ENCODE results near the gene PTPRO. TPM values are rescaled to one million over a fixed set of nuclear protein-coding genes. Genes with fewer than 3 reads are reported as not detected.

Gene PTPRO
- 0.02 to 0.09 TPM (median 0.05 TPM) in 4 of 5 replicates, not detected in the other for total RNA-seq (2022; extraction: Qiagen RNA extraction)

GRCh38 chr12:15322164-15323061 lies at the start of gene PTPRO:
PTPRO (plus strand) TSS chr12:15322508.

Other genes with a start within 250 kb of the PTPRO start
- gene RERG, start 101.1 kb upstream of the PTPRO start, total RNA-seq (2022; extraction: Qiagen RNA extraction): 0.10 to 0.26 TPM (median 0.22 TPM) in 5 replicates

Data from A549 treated with CORT108297 at 1 μM for 4 hours (cell line).